Activated T-cell treated with anti-CD3 and anti-CD28 coated beads, Interleukin-2, amount 50 U/mL, for 48 hours (primary cell): Measurements from ENCODE around the gene ADGRG6.

Experiments
- DNase-seq, 2 experiments: peaks; one replicate each; pipeline ENCODE4 v3.0.0-alpha.2; 2020

Gene ADGRG6

GRCh38 chr6:142350309-142350708 is 48.5 kb downstream of the ADGRG6 start:
- DNase-seq: no peak

GRCh38 chr6:142353690-142354089 is 51.9 kb downstream of the ADGRG6 start:
- no peak for DNase-seq

GRCh38 chr6:142354650-142355049 is 52.8 kb downstream of the ADGRG6 start:
- no peak for DNase-seq

- DNase-seq: no peak
These were observed 53.8 kb downstream of the ADGRG6 start for GRCh38 chr6:142355520-142356174.

GRCh38 chr6:142356201-142356883 is 54.5 kb downstream of the ADGRG6 start:
- DNase-seq: no peak

GRCh38 chr6:142356884-142357225 is 55.0 kb downstream of the ADGRG6 start:
- no peak for DNase-seq

- DNase-seq: no peak
These were observed 56.1 kb downstream of the ADGRG6 start for GRCh38 chr6:142357879-142358278.

- DNase-seq: no peak
These were observed 57.6 kb downstream of the ADGRG6 start for GRCh38 chr6:142359271-142359960.

GRCh38 chr6:142361345-142361744 is 59.5 kb downstream of the ADGRG6 start:
- DNase-seq: no peak

GRCh38 chr6:142361779-142362750 is 60.3 kb downstream of the ADGRG6 start:
- no peak for DNase-seq

- no peak for DNase-seq
These were observed 65.3 kb downstream of the ADGRG6 start for GRCh38 chr6:142367061-142367460.

- no peak for DNase-seq
These were observed 65.8 kb downstream of the ADGRG6 start for GRCh38 chr6:142367501-142368018.

GRCh38 chr6:142369266-142369665 is 67.5 kb downstream of the ADGRG6 start:
- no peak for DNase-seq

- DNase-seq: no peak
These were observed 70.5 kb downstream of the ADGRG6 start for GRCh38 chr6:142372348-142372747.

GRCh38 chr6:142373268-142374090 is 71.7 kb downstream of the ADGRG6 start:
- no peak for DNase-seq

- DNase-seq: no peak
These were observed 72.4 kb downstream of the ADGRG6 start for GRCh38 chr6:142374091-142374770.

- DNase-seq: no peak
These were observed 73.3 kb downstream of the ADGRG6 start for GRCh38 chr6:142374965-142375733.

- DNase-seq: no peak
These were observed 74.3 kb downstream of the ADGRG6 start for GRCh38 chr6:142376115-142376514.

- DNase-seq: no peak
These were observed 75.1 kb downstream of the ADGRG6 start for GRCh38 chr6:142376800-142377496.

GRCh38 chr6:142377497-142377848 is 75.7 kb downstream of the ADGRG6 start:
- no peak for DNase-seq
